ENCODE data around the gene HOXC12.

The HOXC12 gene

GRCh38 chr12:53985692-53985993, 30.9 kb downstream of the HOXC12 start:
- no peak for DNase-seq

GRCh38 chr12:53985994-53986685, 31.4 kb downstream of the HOXC12 start:
- DNase-seq, result no peak

GRCh38 chr12:53986686-53987483, 32.2 kb downstream of the HOXC12 start:
- DNase-seq, result no peak

GRCh38 chr12:53987787-53988230, 33.1 kb downstream of the HOXC12 start:
- no peak for DNase-seq

- DNase-seq, result no peak
Observed at GRCh38 chr12:53988541-53989226, 34.0 kb downstream of the HOXC12 start.

GRCh38 chr12:53989227-53990113, 34.8 kb downstream of the HOXC12 start:
- no peak for DNase-seq

GRCh38 chr12:53990311-53991076, 35.8 kb downstream of the HOXC12 start:
- DNase-seq, result no peak

- no peak for DNase-seq
Observed at GRCh38 chr12:53991077-53991460, 36.4 kb downstream of the HOXC12 start.

- no peak for DNase-seq
Observed at GRCh38 chr12:53992377-53992889, 37.7 kb downstream of the HOXC12 start.

GRCh38 chr12:53993162-53994008, 38.7 kb downstream of the HOXC12 start:
- DNase-seq, result no peak

GRCh38 chr12:53994009-53994263, 39.2 kb downstream of the HOXC12 start:
- no peak for DNase-seq

- DNase-seq, result no peak
Observed at GRCh38 chr12:53994264-53995001, 39.7 kb downstream of the HOXC12 start.

- no peak for DNase-seq
Observed at GRCh38 chr12:53995002-53995377, 40.3 kb downstream of the HOXC12 start.

- peak; percentile 73 for DNase-seq
Observed at GRCh38 chr12:53995378-53996239, 40.9 kb downstream of the HOXC12 start.

- DNase-seq, result no peak
Observed at GRCh38 chr12:53996240-53997203, 41.8 kb downstream of the HOXC12 start.

- no peak for DNase-seq
Observed at GRCh38 chr12:53997204-53998109, 42.8 kb downstream of the HOXC12 start.

Data from activated effector memory CD4-positive, alpha-beta T cell treated with anti-CD3 and anti-CD28 coated beads, Interleukin-2, amount 50 U/mL, for 16 hours (primary cell).